ENCODE results near the gene ARL10. TPM values are rescaled to one million over a fixed set of nuclear protein-coding genes. Genes with fewer than 3 reads are reported as not detected.
A peak's percentile ranks its signal among the peaks of the same experiment; 100 is the strongest.

ARL10 gene
- total RNA-seq (ENCODE audit: insufficient read depth, low replicate concordance), result 8.9 TPM

GRCh38 chr5:176365351-176366231 is at the start of gene ARL10:
TSS of gene ARL10 (plus strand) at chr5:176365487. CDS start at chr5:176365564, 77 bp downstream.
- peak; percentile 76 for DNase-seq (ENCODE audit: low spot score)

GRCh38 chr5:176317534-176318374 is 47.5 kb upstream of the ARL10 start:
- DNase-seq (ENCODE audit: low spot score), result no peak

- no peak for DNase-seq (ENCODE audit: low spot score)
These were observed 45.3 kb upstream of the ARL10 start for GRCh38 chr5:176319827-176320554.

- DNase-seq (ENCODE audit: low spot score), result no peak
These were observed 44.7 kb upstream of the ARL10 start for GRCh38 chr5:176320577-176320976.

GRCh38 chr5:176334031-176334770 is 31.1 kb upstream of the ARL10 start:
- DNase-seq (ENCODE audit: low spot score), result no peak

GRCh38 chr5:176337913-176338312 is 27.4 kb upstream of the ARL10 start:
- DNase-seq (ENCODE audit: low spot score), result no peak

- no peak for DNase-seq (ENCODE audit: low spot score)
These were observed 26.0 kb upstream of the ARL10 start for GRCh38 chr5:176339304-176339703.

GRCh38 chr5:176341325-176342157 is 23.7 kb upstream of the ARL10 start:
- no peak for DNase-seq (ENCODE audit: low spot score)

GRCh38 chr5:176342158-176342483 is 23.2 kb upstream of the ARL10 start:
- no peak for DNase-seq (ENCODE audit: low spot score)

- no peak for DNase-seq (ENCODE audit: low spot score)
These were observed 22.4 kb upstream of the ARL10 start for GRCh38 chr5:176342766-176343458.

- no peak for DNase-seq (ENCODE audit: low spot score)
These were observed 14.9 kb upstream of the ARL10 start for GRCh38 chr5:176350416-176350815.

GRCh38 chr5:176352116-176352878 is 13.0 kb upstream of the ARL10 start:
- no peak for DNase-seq (ENCODE audit: low spot score)

GRCh38 chr5:176353533-176353932 is 11.8 kb upstream of the ARL10 start:
- no peak for DNase-seq (ENCODE audit: low spot score)

- no peak for DNase-seq (ENCODE audit: low spot score)
These were observed 9.7 kb upstream of the ARL10 start for GRCh38 chr5:176355400-176356178.

GRCh38 chr5:176356179-176356566 is 9.1 kb upstream of the ARL10 start:
- no peak for DNase-seq (ENCODE audit: low spot score)

- no peak for DNase-seq (ENCODE audit: low spot score)
These were observed 5.6 kb upstream of the ARL10 start for GRCh38 chr5:176359658-176360057.

GRCh38 chr5:176360894-176361436 is 4.3 kb upstream of the ARL10 start:
- DNase-seq (ENCODE audit: low spot score), result peak; percentile 5
